Esophagus squamous epithelium (tissue), 5 donors: Measurements from ENCODE around the gene TF. TPM values are rescaled to one million over a fixed set of nuclear protein-coding genes. Genes with fewer than 3 reads are reported as not detected.
A peak's percentile ranks its signal among the peaks of the same experiment; 100 is the strongest.

Experiments used
- DNase-seq: peaks from one replicate; lab custom pipeline; 2025; lab: John Stamatoyannopoulos, UW
- H3K27ac ChIP-seq, 4 donors: fragments of 200-600 bp; sonication (generic); one replicate each; pipeline ENCODE4 v1.5.1; 2016 to 2019; ENCODE audit warnings: mild to moderate bottlenecking in 1 of 4
- H3K27me3 ChIP-seq, 4 donors: fragments of 200-600 bp; sonication (generic); 1 replicate in 3 of 4; 2 replicates in 1 of 4; pipeline versions ENCODE4 v1.5.1 to v1.6.0; 2017 to 2021; ENCODE audit warnings: antibody characterized with exemption in 1 of 4
- H3K36me3 ChIP-seq, 3 donors: fragments of 200-600 bp; sonication (generic); one replicate each; pipeline ENCODE4 v1.5.1; 2016 to 2019
- H3K4me1 ChIP-seq, 3 donors: fragments of 200-600 bp; sonication (generic); one replicate each; pipeline ENCODE4 v1.5.1; 2017 to 2019
- H3K4me3 ChIP-seq, 4 donors: fragments of 200-600 bp; sonication (generic); 1 replicate in 3 of 4; 2 replicates in 1 of 4; pipeline ENCODE4 v1.5.1; 2016 to 2019; ENCODE audit warnings: mild to moderate bottlenecking in 2 of 4, moderate library complexity in 1 of 4
- H3K9me3 ChIP-seq, 3 donors: fragments of 200-600 bp; sonication (generic); one replicate each; pipeline ENCODE4 v1.5.1; 2016 to 2019
- CTCF ChIP-seq, 6 experiments: fragments of 450-650 bp in 4 of 6; fragments of 200-600 bp in 2 of 6; sonication (generic) in 2 of 6; IDR thresholded peaks; one replicate each; pipeline ENCODE4 v1.5.1; 2016 to 2019; ENCODE audit warnings: antibody characterized with exemption in 6 of 6, mild to moderate bottlenecking in 4 of 6, moderate library complexity in 4 of 6
- POLR2A ChIP-seq, 4 donors: fragments of 450-650 bp; IDR thresholded peaks; one replicate each; pipeline ENCODE4 v1.6.1; 2017; ENCODE audit warnings: antibody characterized with exemption in 4 of 4, mild to moderate bottlenecking in 4 of 4, moderate library complexity in 3 of 4
- WGBS, 2 donors: methylation state at CpG; one replicate each; pipeline ENCODE4 v1.1.5; 2018; 5-methylcytosine and 5-hydroxymethylcytosine counted together
- intact Hi-C: fragments of 100-400 bp; cut with DNase I; formaldehyde crosslinking; loops from one replicate; pipeline ENCODE4 v1.15.0; 2022
- total RNA-seq, 4 donors: library from RNA; depleted of rRNA; stranded (reverse); fragments of >200 nt; gene quantifications; one replicate each; pipeline ENCODE4 v1.1.0, GENCODE V29; 2016
- donor health status: DM: yes; HTN: yes; CAD: no.

Gene TF
- total RNA-seq, 4 donors from 2014 or later = 0.53 to 17.9 (median 9.4) TPM

GRCh38 chr3:133756716-133757694, 10.8 kb downstream of the TF start:
- Histone ChIP-seq H3K27ac (peak overlapping the region in 3 of 4 donors; percentile 10 to 90 (median 76)), H3K36me3 (no peaks in the 10 kb centered on the region), H3K4me1 (peaks cover 14 to 69% (median 39%) of the 10 kb centered on the region in 3 donors), H3K27me3 (no peaks in the 10 kb centered on the region), H3K4me3 (no peak overlapping the region), H3K9me3 (no peaks in the 10 kb centered on the region)
- intact Hi-C loops = no loop called here
- 60 to 75% methylated on average over 10 to 11 of the region's 20 CpGs for WGBS, 2 donors
- TF ChIP-seq CTCF (IDR thresholded peaks at IDR 0.05) (no peak), POLR2A (IDR thresholded peaks at IDR 0.05) (no peak)
- no peak for DNase-seq

GRCh38 chr3:133757701-133758567, 11.7 kb downstream of the TF start:
- intact Hi-C loops = no loop called here
- H3K36me3 ChIP-seq = no peaks in the 10 kb centered on the region
- H3K4me3 ChIP-seq = no peak overlapping the region
- no peaks in the 10 kb centered on the region for H3K27me3 ChIP-seq
- peak overlapping the region in 2 of 4 donors; percentile 49 to 90 for H3K27ac ChIP-seq
- DNase-seq = no peak
- peaks cover 14 to 60% (median 37%) of the 10 kb centered on the region in 3 donors for H3K4me1 ChIP-seq
- 53 to 76% methylated on average over 6 of the region's 6 CpGs for WGBS, 2 donors
- TF ChIP-seq POLR2A (IDR thresholded peaks at IDR 0.05) = no peak
- no peak for TF ChIP-seq CTCF (IDR thresholded peaks at IDR 0.05)
- no peaks in the 10 kb centered on the region for H3K9me3 ChIP-seq

- Histone ChIP-seq H3K27me3 (no peaks in the 10 kb centered on the region), H3K27ac (peak overlapping the region in 1 of 4 donors; percentile 90), H3K4me1 (peaks cover 8 to 54% (median 32%) of the 10 kb centered on the region in 3 donors), H3K4me3 (no peak overlapping the region), H3K9me3 (no peaks in the 10 kb centered on the region), H3K36me3 (no peaks in the 10 kb centered on the region)
- no peak for TF ChIP-seq POLR2A (IDR thresholded peaks at IDR 0.05)
- no peak for TF ChIP-seq CTCF (IDR thresholded peaks at IDR 0.05)
- WGBS, 2 donors = 87 to 100% methylated on average over 1 of the region's 1 CpG
- DNase-seq = no peak
- intact Hi-C loops = no loop called here
Observed at GRCh38 chr3:133758568-133758928, 12.4 kb downstream of the TF start.

GRCh38 chr3:133758964-133759739, 13.0 kb downstream of the TF start:
- H3K4me1 ChIP-seq = peaks cover 5 to 54% (median 30%) of the 10 kb centered on the region in 3 donors
- no peaks in the 10 kb centered on the region for H3K36me3 ChIP-seq
- 85 to 87% methylated on average over 8 to 9 of the region's 9 CpGs for WGBS, 2 donors
- H3K27me3 ChIP-seq = no peaks in the 10 kb centered on the region
- no peak overlapping the region for H3K4me3 ChIP-seq
- H3K9me3 ChIP-seq = no peaks in the 10 kb centered on the region
- TF ChIP-seq POLR2A (IDR thresholded peaks at IDR 0.05) (no peak), CTCF (IDR thresholded peaks at IDR 0.05) (no peak)
- H3K27ac ChIP-seq = no peak overlapping the region
- DNase-seq = no peak
- intact Hi-C loops = no loop called here
